SIG-M5 treated with dmso at 0.1 percent for 504 hours (cell line): ENCODE measurements around the gene SLITRK5.

Experiments
- DNase-seq: peaks from one replicate; lab custom pipeline; 2025; ENCODE audit not compliant: unreplicated experiment; lab: John Stamatoyannopoulos, UW

SLITRK5 gene

DNA sequence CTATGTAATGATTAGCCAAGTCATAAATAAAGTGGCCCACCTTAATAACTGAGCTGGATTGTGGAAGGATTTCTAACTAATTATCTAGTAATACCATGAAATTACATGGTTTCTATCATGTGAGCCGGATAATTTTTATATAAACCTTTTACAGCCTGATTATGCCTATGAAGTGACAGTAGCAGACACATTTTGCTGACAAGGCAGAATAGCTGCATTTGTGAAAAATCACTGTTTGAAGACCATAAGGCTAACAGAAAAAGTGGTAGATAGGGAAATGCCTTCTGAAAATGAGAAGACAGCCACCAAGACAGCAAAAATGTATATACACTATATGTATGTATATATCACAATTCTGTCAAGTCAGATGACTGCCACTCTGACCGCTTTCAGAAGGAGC, 27.1 kb downstream of the SLITRK5 start:
- no peak for DNase-seq

DNA sequence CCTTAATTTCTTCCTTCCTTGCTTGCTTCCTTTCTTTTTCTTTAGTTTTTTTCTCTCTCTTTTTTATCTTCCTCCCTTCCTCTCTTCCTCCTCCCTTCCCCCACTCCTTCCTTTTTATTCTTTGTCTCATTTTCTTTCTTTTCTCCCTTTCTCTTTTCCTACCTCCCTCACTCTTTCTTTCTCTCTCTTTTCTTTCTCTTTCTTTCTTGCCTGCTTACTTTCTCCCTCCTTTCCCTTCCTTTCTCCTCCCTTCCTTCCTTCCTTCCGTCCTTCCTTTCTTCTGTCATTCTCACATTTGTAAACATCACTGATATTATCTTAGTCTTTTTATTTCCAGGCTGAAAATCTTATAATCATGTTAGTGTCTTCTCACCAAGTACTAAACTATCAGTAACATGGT, 38.8 kb downstream of the SLITRK5 start:
- no peak for DNase-seq

DNA sequence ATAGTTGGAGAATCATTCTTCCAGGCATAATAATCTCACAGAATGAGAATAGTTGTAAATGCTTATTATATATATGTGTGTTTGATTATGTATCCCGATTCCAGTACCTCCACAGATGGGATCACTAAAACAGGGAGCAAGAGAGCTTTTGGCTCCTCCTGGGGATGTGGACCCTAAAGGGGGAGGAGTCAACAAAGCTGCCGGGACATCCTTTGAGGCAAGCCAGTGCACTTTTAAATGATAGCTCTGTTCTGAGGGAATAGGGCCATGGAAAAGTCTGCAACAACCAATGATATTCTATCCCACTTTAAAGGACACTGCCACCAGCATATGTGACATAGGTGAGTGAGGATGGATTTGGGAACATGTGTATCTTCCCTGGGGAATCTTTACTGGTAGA, 40.8 kb downstream of the SLITRK5 start:
- DNase-seq: no peak
